Progenitor cell of endocrine pancreas (in vitro differentiated cells): ENCODE results near the gene FUZ. TPM values are rescaled to one million over a fixed set of nuclear protein-coding genes. Genes with fewer than 3 reads are reported as not detected.

Source experiments
- DNase-seq: peaks from one replicate; pipeline ENCODE4 v3.0.0; 2021; ENCODE audit warnings: low spot score; ENCODE audit not compliant: unreplicated experiment
- H3K27ac Mint-ChIP-seq: 2 replicates; pipeline ENCODE4 v1.8.0; 2021; ENCODE audit warnings: mild to moderate bottlenecking, moderate library complexity, mixed read lengths
- H3K27me3 Mint-ChIP-seq: 2 replicates; pipeline ENCODE4 v1.8.0; 2021; ENCODE audit warnings: mixed read lengths
- H3K36me3 Mint-ChIP-seq: 2 replicates; pipeline ENCODE4 v1.8.0; 2022; ENCODE audit warnings: mixed read lengths; ENCODE audit not compliant: insufficient read depth
- H3K4me1 Mint-ChIP-seq: 2 replicates; pipeline ENCODE4 v1.8.0; 2021; ENCODE audit warnings: low read depth, mixed read lengths
- H3K4me3 Mint-ChIP-seq: 2 replicates; pipeline ENCODE4 v1.8.0; 2021; ENCODE audit warnings: low read depth, mild to moderate bottlenecking, moderate library complexity, mixed read lengths
- H3K9me3 Mint-ChIP-seq: 2 replicates; pipeline ENCODE4 v1.8.0; 2021; ENCODE audit warnings: low read depth, mixed read lengths
- total RNA-seq: library from RNA; stranded (reverse); gene quantifications from 2 replicates; pipeline ENCODE4 v1.2.1, GENCODE V29; 2021
- TF ChIP-seq, protein P1 (sequence below): fragments of 200-600 bp; sonication (generic); IDR thresholded peaks from one replicate; pipeline ENCODE4 v1.5.0; 2021; ENCODE audit warnings: antibody characterized with exemption, mild to moderate bottlenecking; ENCODE audit not compliant: unreplicated experiment

Gene FUZ
- total RNA-seq, 1 donor from 2014 or later, result 40.0 TPM

DNA sequence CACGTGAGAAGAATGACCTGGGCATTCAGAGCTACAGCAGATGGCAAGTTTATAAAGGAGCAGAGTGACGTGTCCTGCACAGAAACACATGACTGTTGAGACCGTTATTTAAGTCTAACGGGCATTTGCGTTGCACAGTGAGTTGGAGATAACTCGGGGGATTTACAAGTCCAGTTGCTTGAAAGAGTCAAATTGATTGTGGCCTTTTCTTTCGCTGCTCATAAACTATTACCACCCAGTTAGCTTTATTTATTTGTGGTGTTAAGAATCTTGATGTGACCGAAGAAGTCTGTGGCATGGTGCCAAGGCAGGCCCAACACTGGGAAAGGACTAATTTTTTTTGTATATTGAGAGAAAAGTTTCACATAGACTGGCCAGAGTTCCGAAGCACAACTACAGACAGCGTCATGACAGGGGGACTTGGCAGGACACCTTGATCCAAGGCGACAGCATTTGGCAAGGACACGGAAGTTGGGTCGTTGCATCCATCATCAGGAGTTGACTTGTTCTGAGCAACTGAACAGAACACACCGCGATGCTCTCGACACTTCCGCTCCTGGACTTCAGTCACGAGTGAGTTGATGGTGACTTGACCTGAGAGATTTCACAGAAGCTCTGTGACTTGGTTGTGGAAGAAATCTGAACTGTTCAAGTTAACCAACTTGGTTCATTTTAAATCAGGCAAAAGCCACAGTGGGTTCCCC is 25.9 kb upstream of the FUZ start:
- Mint-ChIP-seq H3K27ac (peak overlapping the region; percentile 22), H3K9me3 (no peaks in the 10 kb centered on the region), H3K27me3 (no peaks in the 10 kb centered on the region), H3K36me3 (peaks cover 39% of the 10 kb centered on the region), H3K4me1 (no peaks in the 10 kb centered on the region), H3K4me3 (no peak overlapping the region)
- TF ChIP-seq, protein P1, sequence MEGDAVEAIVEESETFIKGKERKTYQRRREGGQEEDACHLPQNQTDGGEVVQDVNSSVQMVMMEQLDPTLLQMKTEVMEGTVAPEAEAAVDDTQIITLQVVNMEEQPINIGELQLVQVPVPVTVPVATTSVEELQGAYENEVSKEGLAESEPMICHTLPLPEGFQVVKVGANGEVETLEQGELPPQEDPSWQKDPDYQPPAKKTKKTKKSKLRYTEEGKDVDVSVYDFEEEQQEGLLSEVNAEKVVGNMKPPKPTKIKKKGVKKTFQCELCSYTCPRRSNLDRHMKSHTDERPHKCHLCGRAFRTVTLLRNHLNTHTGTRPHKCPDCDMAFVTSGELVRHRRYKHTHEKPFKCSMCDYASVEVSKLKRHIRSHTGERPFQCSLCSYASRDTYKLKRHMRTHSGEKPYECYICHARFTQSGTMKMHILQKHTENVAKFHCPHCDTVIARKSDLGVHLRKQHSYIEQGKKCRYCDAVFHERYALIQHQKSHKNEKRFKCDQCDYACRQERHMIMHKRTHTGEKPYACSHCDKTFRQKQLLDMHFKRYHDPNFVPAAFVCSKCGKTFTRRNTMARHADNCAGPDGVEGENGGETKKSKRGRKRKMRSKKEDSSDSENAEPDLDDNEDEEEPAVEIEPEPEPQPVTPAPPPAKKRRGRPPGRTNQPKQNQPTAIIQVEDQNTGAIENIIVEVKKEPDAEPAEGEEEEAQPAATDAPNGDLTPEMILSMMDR, result no peak
- DNase-seq, result no peak

DNA sequence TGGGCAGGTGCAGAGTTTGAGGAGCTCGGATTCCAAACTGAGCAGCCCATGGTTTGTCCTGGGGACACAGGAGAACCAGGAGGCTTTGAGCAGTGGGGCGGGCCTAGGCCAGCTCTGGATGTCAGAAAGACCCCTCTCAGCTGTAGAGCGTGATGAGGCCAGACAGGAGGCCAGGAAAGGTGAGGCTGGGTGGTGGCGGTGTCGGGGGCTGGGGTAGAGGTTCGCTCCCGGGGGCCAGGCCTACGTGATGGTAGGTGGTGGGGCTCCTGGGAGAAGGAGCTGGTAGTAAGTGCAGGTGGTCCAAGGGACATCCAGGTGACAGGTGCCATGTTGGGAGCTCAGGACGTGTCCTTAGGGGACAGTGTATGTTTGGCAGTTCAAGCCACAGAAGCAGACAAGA is 24.3 kb upstream of the FUZ start:
- Mint-ChIP-seq H3K4me3 (no peak overlapping the region), H3K9me3 (no peaks in the 10 kb centered on the region), H3K36me3 (peaks cover 41% of the 10 kb centered on the region), H3K27ac (no peak overlapping the region), H3K4me1 (no peaks in the 10 kb centered on the region), H3K27me3 (no peaks in the 10 kb centered on the region)
- no peak for DNase-seq
- TF ChIP-seq, protein P1, result no peak

DNA sequence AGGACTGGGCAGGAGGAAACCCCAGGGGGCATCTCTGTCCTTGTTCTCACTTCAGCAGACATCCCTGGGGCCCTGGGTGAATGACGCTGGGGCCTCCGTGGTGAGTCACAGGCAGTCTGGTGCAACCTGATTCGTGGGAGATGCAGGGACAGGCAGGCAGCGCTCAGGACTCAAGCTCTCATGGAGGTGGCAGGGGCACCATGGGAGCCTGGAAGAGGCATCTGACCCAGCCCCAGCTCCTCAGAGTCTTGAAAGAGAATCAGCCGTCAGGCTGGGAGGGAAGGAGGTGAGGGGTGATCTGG is 23.9 kb upstream of the FUZ start:
- Mint-ChIP-seq H3K4me1 (no peaks in the 10 kb centered on the region), H3K4me3 (no peak overlapping the region), H3K27ac (no peak overlapping the region), H3K36me3 (peaks cover 44% of the 10 kb centered on the region), H3K9me3 (no peaks in the 10 kb centered on the region), H3K27me3 (no peaks in the 10 kb centered on the region)
- TF ChIP-seq, protein P1, result no peak
- DNase-seq, result no peak

DNA sequence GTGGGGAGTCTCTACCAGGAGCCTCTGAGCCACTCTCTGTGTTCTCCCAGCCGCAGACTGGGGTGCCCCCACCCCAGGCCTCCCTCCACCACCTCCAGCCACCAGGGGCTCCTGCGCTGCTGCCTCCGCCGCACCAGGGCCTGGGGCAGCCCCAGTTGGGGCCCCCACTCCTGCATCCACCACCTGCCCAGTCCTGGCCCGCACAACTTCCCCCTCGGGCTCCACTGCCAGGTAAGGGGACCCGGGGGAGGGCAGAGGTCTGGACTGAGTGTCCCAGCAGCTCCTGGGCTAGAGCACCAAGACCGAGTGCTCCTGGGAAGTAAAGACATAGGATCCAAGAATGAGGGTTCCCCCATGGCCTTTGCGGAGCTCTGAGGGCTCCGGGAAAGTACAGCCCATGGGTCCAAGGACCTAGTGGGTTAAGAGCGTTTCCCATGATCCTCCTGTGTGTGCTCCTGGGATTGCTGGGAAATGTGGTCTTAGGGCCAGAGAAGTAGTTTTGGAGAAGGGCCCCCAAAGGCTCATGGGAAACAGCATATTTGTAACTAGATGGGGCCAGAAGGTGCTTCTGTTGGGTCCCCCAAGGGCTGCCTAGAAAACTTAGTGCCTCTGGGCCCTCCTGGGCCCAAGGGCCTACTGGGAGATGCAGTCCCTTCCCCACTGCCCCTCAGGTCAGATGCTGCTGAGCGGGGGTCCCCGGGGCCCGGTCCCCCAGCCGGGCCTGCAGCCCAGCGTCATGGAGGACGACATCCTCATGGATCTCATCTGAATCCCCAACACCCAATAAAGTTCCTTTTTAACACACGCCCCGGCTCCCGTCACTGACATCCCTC is 23.3 kb upstream of the FUZ start:
- no peaks in the 10 kb centered on the region for H3K9me3 Mint-ChIP-seq

DNA sequence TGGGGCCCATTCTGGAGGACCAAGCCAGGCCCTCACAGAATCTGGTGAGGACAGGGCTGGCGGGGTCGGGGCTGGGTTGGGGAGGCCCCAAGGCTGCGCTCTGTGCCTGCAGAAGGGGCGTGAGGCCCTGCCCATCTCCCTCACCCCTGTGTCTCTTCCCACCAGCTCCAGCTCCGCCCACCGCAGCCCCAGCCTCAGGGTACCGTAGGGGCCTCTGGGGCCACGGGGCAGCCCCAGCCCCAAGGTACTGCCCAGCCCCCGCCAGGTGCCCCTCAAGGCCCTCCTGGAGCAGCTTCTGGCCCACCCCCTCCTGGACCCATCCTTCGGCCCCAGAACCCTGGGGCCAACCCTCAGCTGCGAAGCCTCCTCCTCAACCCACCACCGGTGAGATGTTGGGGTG is 22.5 kb upstream of the FUZ start:
- Mint-ChIP-seq H3K4me1 (no peaks in the 10 kb centered on the region), H3K9me3 (no peaks in the 10 kb centered on the region), H3K36me3 (peaks cover 42% of the 10 kb centered on the region), H3K27ac (no peak overlapping the region), H3K27me3 (no peaks in the 10 kb centered on the region), H3K4me3 (no peak overlapping the region)
- DNase-seq, result no peak
- TF ChIP-seq, protein P1, result no peak

More for the DNA sequence above, 23.3 kb upstream of the FUZ start:
- Mint-ChIP-seq H3K4me3 (no peak overlapping the region), H3K4me1 (no peaks in the 10 kb centered on the region), H3K27me3 (no peaks in the 10 kb centered on the region), H3K36me3 (peaks cover 44% of the 10 kb centered on the region), H3K27ac (no peak overlapping the region)
- TF ChIP-seq, protein P1, result no peak
- DNase-seq, result no peak
